Muscle of leg (tissue), 11 donors: ENCODE data around the gene AKR1A1. TPM values are rescaled to one million over a fixed set of nuclear protein-coding genes. Genes with fewer than 3 reads are reported as not detected.

Experiments used
- DNase-seq: peaks from one replicate; pipeline ENCODE4 v3.0.0; 2013
- H3K27ac ChIP-seq: one replicate; pipeline ENCODE4 v1.5.1; 2013; ENCODE audit warnings: mild to moderate bottlenecking, low read length, control low read depth
- H3K27me3 ChIP-seq: one replicate; pipeline ENCODE4 v1.6.1; 2013; ENCODE audit warnings: low read length; ENCODE audit not compliant: control insufficient read depth, insufficient read depth
- H3K36me3 ChIP-seq: one replicate; pipeline ENCODE4 v1.6.1; 2013; ENCODE audit warnings: low read length; ENCODE audit not compliant: control insufficient read depth, insufficient read depth
- H3K4me1 ChIP-seq: one replicate; pipeline ENCODE4 v1.6.1; 2013; ENCODE audit warnings: low read length; ENCODE audit not compliant: control insufficient read depth, insufficient read depth
- H3K4me3 ChIP-seq: one replicate; pipeline ENCODE4 v1.5.1; 2013; ENCODE audit warnings: low read length, control low read depth
- H3K9me3 ChIP-seq: replicated peaks from 2 replicates; pipeline ENCODE4 v1.6.1; 2013; ENCODE audit warnings: low read depth, low read length; ENCODE audit not compliant: control insufficient read depth
- WGBS: methylation state at CpG from one replicate; pipeline ENCODE4 v1.1.5; 2013; ENCODE audit warnings: missing lambda C conversion rate; ENCODE audit not compliant: insufficient coverage; 5-methylcytosine and 5-hydroxymethylcytosine counted together
- polyA plus RNA-seq, 8 donors: library from polyadenylated mRNA; unstranded; fragments of 120-200 nt; gene quantifications; one replicate each; pipeline versions ENCODE4 v1.2.1 to v1.2.3, GENCODE V29; 2013; ENCODE audit warnings: inconsistent platforms in 1 of 8, low replicate concordance in 1 of 8; ENCODE audit not compliant: insufficient read length in 8 of 8, insufficient read depth in 1 of 8
- total RNA-seq: library from RNA; stranded (reverse); fragments of 120-200 nt; gene quantifications from one replicate; pipeline ENCODE4 v1.2.4, GENCODE V29; 2013

Gene AKR1A1
- total and polyA plus RNA-seq, 9 donors = 78.3 to 114 (median 93.2) TPM

- Histone ChIP-seq H3K9me3 (no peaks in the 10 kb centered on the region), H3K4me3 (no peak overlapping the region), H3K36me3 (no peaks in the 10 kb centered on the region), H3K4me1 (peaks cover 3% of the 10 kb centered on the region), H3K27ac (no peak overlapping the region), H3K27me3 (peaks cover 4% of the 10 kb centered on the region)
- no peak for DNase-seq
- WGBS = no CpG with 5 or more reads among the region's 1 CpG
These were observed 9.4 kb upstream of the AKR1A1 start for GRCh38 chr1:45541193-45541592.

- H3K4me3 ChIP-seq = no peak overlapping the region
- 62% methylated on average over 3 of the region's 4 CpGs for WGBS
- peaks cover 3% of the 10 kb centered on the region for H3K4me1 ChIP-seq
- no peaks in the 10 kb centered on the region for H3K36me3 ChIP-seq
- H3K27ac ChIP-seq = no peak overlapping the region
- H3K27me3 ChIP-seq = peaks cover 4% of the 10 kb centered on the region
- peak; percentile 25 for DNase-seq
- H3K9me3 ChIP-seq = no peaks in the 10 kb centered on the region
These were observed 8.0 kb upstream of the AKR1A1 start for GRCh38 chr1:45542591-45542990.

- Histone ChIP-seq H3K9me3 (no peaks in the 10 kb centered on the region), H3K27ac (peak overlapping the region; percentile 55), H3K4me1 (peaks cover 3% of the 10 kb centered on the region), H3K27me3 (peaks cover 4% of the 10 kb centered on the region), H3K36me3 (no peaks in the 10 kb centered on the region), H3K4me3 (no peak overlapping the region)
- DNase-seq = peak; percentile 76
- WGBS = 0% methylated on average over 6 of the region's 8 CpGs
These were observed 6.8 kb upstream of the AKR1A1 start for GRCh38 chr1:45543581-45544417.

GRCh38 chr1:45544530-45544929 is 6.1 kb upstream of the AKR1A1 start:
- peaks cover 3% of the 10 kb centered on the region for H3K4me1 ChIP-seq
- no peak for DNase-seq
- WGBS = no CpG with 5 or more reads among the region's 4 CpGs
- peaks cover 4% of the 10 kb centered on the region for H3K27me3 ChIP-seq
- no peak overlapping the region for H3K4me3 ChIP-seq
- no peaks in the 10 kb centered on the region for H3K9me3 ChIP-seq
- H3K27ac ChIP-seq = peak overlapping the region; percentile 17
- H3K36me3 ChIP-seq = no peaks in the 10 kb centered on the region

GRCh38 chr1:45545019-45545493 is 5.6 kb upstream of the AKR1A1 start:
- H3K27ac ChIP-seq = peak overlapping the region; percentile 17
- peaks cover 4% of the 10 kb centered on the region for H3K27me3 ChIP-seq
- no peak overlapping the region for H3K4me3 ChIP-seq
- peaks cover 4% of the 10 kb centered on the region for H3K4me1 ChIP-seq
- no peak for DNase-seq
- H3K36me3 ChIP-seq = no peaks in the 10 kb centered on the region
- 56% methylated on average over 4 of the region's 6 CpGs for WGBS
- no peaks in the 10 kb centered on the region for H3K9me3 ChIP-seq

GRCh38 chr1:45545553-45546310 is 4.9 kb upstream of the AKR1A1 start:
- DNase-seq = no peak

GRCh38 chr1:45551684-45552083 is 1.1 kb downstream of the AKR1A1 start:
- no peak for DNase-seq
- Histone ChIP-seq H3K4me3 (peak overlapping the region; percentile 96), H3K9me3 (no peaks in the 10 kb centered on the region), H3K4me1 (peaks cover 14% of the 10 kb centered on the region), H3K27ac (no peak overlapping the region), H3K27me3 (no peaks in the 10 kb centered on the region), H3K36me3 (peaks cover 24% of the 10 kb centered on the region)
- no CpG with 5 or more reads among the region's 3 CpGs for WGBS

More at GRCh38 chr1:45545553-45546310, 4.9 kb upstream of the AKR1A1 start:
- peaks cover 8% of the 10 kb centered on the region for H3K4me1 ChIP-seq
- no peak overlapping the region for H3K4me3 ChIP-seq
- H3K9me3 ChIP-seq = no peaks in the 10 kb centered on the region
- H3K36me3 ChIP-seq = no peaks in the 10 kb centered on the region
- 60% methylated on average over 3 of the region's 7 CpGs for WGBS
- no peak overlapping the region for H3K27ac ChIP-seq
- H3K27me3 ChIP-seq = peaks cover 4% of the 10 kb centered on the region

- no peak for DNase-seq
- Histone ChIP-seq H3K27me3 (no peaks in the 10 kb centered on the region), H3K4me1 (peaks cover 14% of the 10 kb centered on the region), H3K9me3 (no peaks in the 10 kb centered on the region), H3K27ac (no peak overlapping the region), H3K36me3 (peaks cover 27% of the 10 kb centered on the region), H3K4me3 (no peak overlapping the region)
- WGBS = 50% methylated on average over 1 of the region's 1 CpG
These were observed 1.7 kb downstream of the AKR1A1 start for GRCh38 chr1:45552331-45552730.

GRCh38 chr1:45554198-45554597 is 3.6 kb downstream of the AKR1A1 start:
- H3K36me3 ChIP-seq = peaks cover 32% of the 10 kb centered on the region
- H3K4me3 ChIP-seq = no peak overlapping the region
- no peaks in the 10 kb centered on the region for H3K9me3 ChIP-seq
- no peak overlapping the region for H3K27ac ChIP-seq
- no peaks in the 10 kb centered on the region for H3K27me3 ChIP-seq
- WGBS = 79% methylated on average over 5 of the region's 6 CpGs
- peaks cover 14% of the 10 kb centered on the region for H3K4me1 ChIP-seq
- DNase-seq = no peak

GRCh38 chr1:45557422-45557944 is 6.9 kb downstream of the AKR1A1 start:
- DNase-seq = no peak
- no peak overlapping the region for H3K27ac ChIP-seq
- H3K36me3 ChIP-seq = peaks cover 48% of the 10 kb centered on the region

More at GRCh38 chr1:45557422-45557944, 6.9 kb downstream of the AKR1A1 start:
- WGBS = 83% methylated on average over 3 of the region's 3 CpGs
- Histone ChIP-seq H3K27me3 (no peaks in the 10 kb centered on the region), H3K4me3 (no peak overlapping the region), H3K4me1 (no peaks in the 10 kb centered on the region), H3K9me3 (no peaks in the 10 kb centered on the region)
